WTC11 (cell line): Measurements from ENCODE around the gene ARHGAP22. TPM values are rescaled to one million over a fixed set of nuclear protein-coding genes. Genes with fewer than 3 reads are reported as not detected.

Experiments used
- ATAC-seq: fragments of 200-7000 bp; cut with Tn5 transposase; 2 replicates; pipeline ENCODE4 v1.10.0; 2021; ENCODE audit warnings: mild to moderate bottlenecking, moderate library complexity
- CTCF ChIA-PET: fragments of 300-600 bp; sonication (Branson Sonifier 250); formaldehyde crosslinking; loops from one replicate; lab custom pipeline; 2021; ENCODE audit warnings: antibody characterized with exemption; lab: Charles Lee
- POLR2A ChIA-PET: fragments of 350-600 bp; sonication (Branson Sonifier 250); formaldehyde crosslinking; loops from one replicate; lab custom pipeline; 2021; ENCODE audit warnings: antibody characterized with exemption; lab: Charles Lee
- DNase-seq: peaks from one replicate; pipeline ENCODE4 v3.0.0; 2021; ENCODE audit warnings: low spot score
- H3K27ac Mint-ChIP-seq: 2 replicates; pipeline ENCODE4 v1.8.0; 2021; ENCODE audit warnings: mixed read lengths
- H3K27me3 Mint-ChIP-seq: 2 replicates; pipeline ENCODE4 v1.8.0; 2021; ENCODE audit warnings: low read depth, mild to moderate bottlenecking, moderate library complexity, mixed read lengths
- H3K36me3 Mint-ChIP-seq: 2 replicates; pipeline ENCODE4 v1.8.0; 2021; ENCODE audit warnings: mixed read lengths
- H3K4me1 Mint-ChIP-seq: 2 replicates; pipeline ENCODE4 v1.8.0; 2022; ENCODE audit warnings: mixed read lengths
- H3K4me3 Mint-ChIP-seq: 2 replicates; pipeline ENCODE4 v1.8.0; 2021; ENCODE audit warnings: mild to moderate bottlenecking, moderate library complexity, mixed read lengths
- H3K9me3 Mint-ChIP-seq: 2 replicates; pipeline ENCODE4 v1.8.0; 2021; ENCODE audit warnings: mixed read lengths
- ATF2 ChIP-seq: sonication (generic); formaldehyde crosslinking; IDR thresholded peaks from 2 replicates; pipeline ENCODE4 v1.8.1; 2022; ENCODE audit warnings: low read depth, missing genetic modification reagents, borderline replicate concordance
- CTCF ChIP-seq: fragments of 200-600 bp; IDR thresholded peaks from 2 replicates; pipeline ENCODE4 v1.8.0; 2022; ENCODE audit warnings: antibody characterized with exemption
- ELF4 ChIP-seq: sonication (generic); formaldehyde crosslinking; IDR thresholded peaks from 2 replicates; pipeline ENCODE4 v1.8.1; 2022; ENCODE audit warnings: low read depth, mild to moderate bottlenecking, moderate library complexity, missing genetic modification reagents
- FOXK1 ChIP-seq: sonication (generic); formaldehyde crosslinking; IDR thresholded peaks from 2 replicates; pipeline ENCODE4 v1.8.0; 2022; ENCODE audit warnings: mild to moderate bottlenecking, moderate library complexity, missing genetic modification reagents
- NFATC4 ChIP-seq: fragments of 250-450 bp; sonication (Bioruptor Pico); IDR thresholded peaks from 2 replicates; pipeline ENCODE4 v1.9.0; 2021; ENCODE audit warnings: mild to moderate bottlenecking
- NFYB ChIP-seq: sonication (generic); formaldehyde crosslinking; conservative IDR thresholded peaks from 2 replicates; pipeline ENCODE4 v1.8.0; 2022; ENCODE audit warnings: low read depth, missing genetic modification reagents
- OVOL2 ChIP-seq: fragments of 250-450 bp; sonication (Bioruptor Pico); IDR thresholded peaks from 2 replicates; pipeline ENCODE4 v1.9.0; 2021; ENCODE audit warnings: mild to moderate bottlenecking, borderline replicate concordance
- PRDM15 ChIP-seq: sonication (generic); formaldehyde crosslinking; IDR thresholded peaks from 2 replicates; pipeline ENCODE4 v1.8.0; 2022; ENCODE audit warnings: missing genetic modification reagents
- SP1 ChIP-seq: sonication (generic); formaldehyde crosslinking; conservative IDR thresholded peaks from 2 replicates; pipeline ENCODE4 v1.8.1; 2022; ENCODE audit warnings: missing genetic modification reagents
- TCF7 ChIP-seq: sonication (generic); formaldehyde crosslinking; IDR thresholded peaks from 2 replicates; pipeline ENCODE4 v1.8.0; 2022; ENCODE audit warnings: mild to moderate bottlenecking, low read depth, missing genetic modification reagents, moderate library complexity
- TEAD4 ChIP-seq: sonication (generic); formaldehyde crosslinking; IDR thresholded peaks from 2 replicates; pipeline ENCODE4 v1.8.0; 2022; ENCODE audit warnings: mild to moderate bottlenecking, missing genetic modification reagents
- TP53 ChIP-seq: sonication (generic); formaldehyde crosslinking; IDR thresholded peaks from 2 replicates; pipeline ENCODE4 v1.8.1; 2023; ENCODE audit warnings: mild to moderate bottlenecking, missing genetic modification reagents
- ZBTB21 ChIP-seq: sonication (generic); formaldehyde crosslinking; IDR thresholded peaks from 2 replicates; pipeline ENCODE4 v1.8.1; 2023; ENCODE audit warnings: mild to moderate bottlenecking, missing genetic modification reagents, borderline replicate concordance
- ZBTB43 ChIP-seq: sonication (generic); formaldehyde crosslinking; IDR thresholded peaks from 2 replicates; pipeline ENCODE4 v1.8.1; 2023; ENCODE audit warnings: mild to moderate bottlenecking, missing genetic modification reagents
- ZNF138 ChIP-seq: sonication (generic); formaldehyde crosslinking; conservative IDR thresholded peaks from 2 replicates; pipeline ENCODE4 v1.8.1; 2022; ENCODE audit warnings: mild to moderate bottlenecking, moderate library complexity, missing genetic modification reagents
- ZNF219 ChIP-seq: sonication (generic); formaldehyde crosslinking; IDR thresholded peaks from 2 replicates; pipeline ENCODE4 v1.8.0; 2023; ENCODE audit warnings: missing genetic modification reagents, mild to moderate bottlenecking, borderline replicate concordance
- ZNF263 ChIP-seq: sonication (generic); formaldehyde crosslinking; IDR thresholded peaks from 2 replicates; pipeline ENCODE4 v1.8.1; 2022; ENCODE audit warnings: low read depth, mild to moderate bottlenecking, moderate library complexity, missing genetic modification reagents
- total RNA-seq: library from RNA; stranded (reverse); gene quantifications from 3 replicates; pipeline ENCODE4 v1.2.3, GENCODE V29; 2021
- TF ChIP-seq, protein P1 (sequence below): sonication (generic); formaldehyde crosslinking; IDR thresholded peaks from 2 replicates; pipeline ENCODE4 v1.8.1; 2022; ENCODE audit warnings: mild to moderate bottlenecking, moderate library complexity, missing genetic modification reagents
- TF ChIP-seq, protein P2 (sequence below): sonication (generic); formaldehyde crosslinking; IDR thresholded peaks from 2 replicates; pipeline ENCODE4 v1.8.0; 2022; ENCODE audit warnings: mild to moderate bottlenecking, missing genetic modification reagents
- TF ChIP-seq, protein P3 (sequence below): sonication (generic); formaldehyde crosslinking; IDR thresholded peaks from 2 replicates; pipeline ENCODE4 v1.8.1; 2022; ENCODE audit warnings: low read depth, mild to moderate bottlenecking, moderate library complexity, missing genetic modification reagents, borderline replicate concordance

Gene ARHGAP22
- total RNA-seq, 1 experiment from 2014 or later, result 8.6 TPM

DNA sequence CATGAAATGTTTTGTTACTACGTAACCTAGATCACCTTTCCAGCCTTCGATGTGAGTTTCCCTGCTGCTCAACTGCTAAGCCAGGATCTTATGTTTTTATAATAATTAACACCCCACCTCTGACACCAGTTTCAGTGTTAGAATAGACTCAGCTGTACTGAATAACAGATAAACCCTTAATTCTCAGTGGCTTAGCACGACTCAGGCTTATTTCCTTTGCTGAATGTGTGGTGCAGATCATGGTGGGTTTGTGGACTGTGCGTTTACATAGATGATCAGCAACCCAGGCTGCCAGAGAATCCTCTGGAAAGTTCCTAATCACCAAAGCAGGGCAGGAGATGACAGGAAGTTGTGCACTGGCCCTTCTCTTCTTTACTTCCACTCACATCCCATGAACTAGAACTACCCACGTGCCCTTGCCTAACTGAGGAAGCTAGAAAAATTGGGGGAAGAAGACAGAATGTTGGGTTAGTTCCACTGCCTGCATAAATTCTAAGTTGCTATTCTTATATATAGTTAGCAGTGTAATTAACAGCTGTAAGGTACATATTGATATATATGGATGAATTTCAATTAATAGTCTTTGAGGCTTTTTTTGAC lies 186.6 kb downstream of the ARHGAP22 start:
- CTCF ChIA-PET, result interaction anchor here (1.3 to 2.6 kb wide), 3 partner anchors 19 to 54 kb away, joined by 3 to 12 read pairs (median 5); no protein-coding TSS in a partner anchor
- ATAC-seq (no peak), DNase-seq (no peak)
- TF ChIP-seq TCF7, result no peak
- no peak for TF ChIP-seq ZBTB43 (CRISPR knock-in tag)
- TF ChIP-seq ELF4, result no peak
- TF ChIP-seq, protein P1, sequence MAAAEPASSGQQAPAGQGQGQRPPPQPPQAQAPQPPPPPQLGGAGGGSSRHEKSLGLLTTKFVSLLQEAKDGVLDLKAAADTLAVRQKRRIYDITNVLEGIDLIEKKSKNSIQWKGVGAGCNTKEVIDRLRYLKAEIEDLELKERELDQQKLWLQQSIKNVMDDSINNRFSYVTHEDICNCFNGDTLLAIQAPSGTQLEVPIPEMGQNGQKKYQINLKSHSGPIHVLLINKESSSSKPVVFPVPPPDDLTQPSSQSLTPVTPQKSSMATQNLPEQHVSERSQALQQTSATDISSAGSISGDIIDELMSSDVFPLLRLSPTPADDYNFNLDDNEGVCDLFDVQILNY (CRISPR knock-in tag), result no peak
- no peak for TF ChIP-seq ZBTB21 (CRISPR knock-in tag)
- Mint-ChIP-seq H3K27ac (0 out of 2 replicates have a peak overlapping the region, but pooled peaks have one; percentile 36), H3K4me3 (no peak overlapping the region), H3K9me3 (no peaks in the 10 kb centered on the region), H3K36me3 (peaks cover 2% of the 10 kb centered on the region), H3K27me3 (no peaks in the 10 kb centered on the region), H3K4me1 (peaks cover 8% of the 10 kb centered on the region)
- POLR2A ChIA-PET, result no interaction called here

GRCh38 chr10:48417374-48417773 lies 187.5 kb downstream of the ARHGAP22 start:
- Mint-ChIP-seq H3K4me1 (peaks cover 8% of the 10 kb centered on the region), H3K36me3 (peaks cover 11% of the 10 kb centered on the region), H3K27ac (peak overlapping the region; percentile 68; the same call in 1 of the 2 replicates), H3K27me3 (no peaks in the 10 kb centered on the region), H3K4me3 (no peak overlapping the region), H3K9me3 (peaks cover 8% of the 10 kb centered on the region)
- no peak for TF ChIP-seq NFATC4 (CRISPR knock-in tag)
- TF ChIP-seq FOXK1 (CRISPR knock-in tag), result no peak
- TF ChIP-seq, protein P2, sequence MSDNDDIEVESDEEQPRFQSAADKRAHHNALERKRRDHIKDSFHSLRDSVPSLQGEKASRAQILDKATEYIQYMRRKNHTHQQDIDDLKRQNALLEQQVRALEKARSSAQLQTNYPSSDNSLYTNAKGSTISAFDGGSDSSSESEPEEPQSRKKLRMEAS (CRISPR knock-in tag), result no peak
- TF ChIP-seq NFYB (CRISPR knock-in tag), result no peak
- no peak for TF ChIP-seq TP53 (CRISPR knock-in tag)
- TF ChIP-seq ZNF219 (CRISPR knock-in tag), result no peak
- no peak for TF ChIP-seq ZNF138 (CRISPR knock-in tag)
- no peak for TF ChIP-seq ATF2 (CRISPR knock-in tag)
- no peak for TF ChIP-seq CTCF
- TF ChIP-seq OVOL2 (CRISPR knock-in tag), result no peak
- TF ChIP-seq ZNF263 (CRISPR knock-in tag), result no peak
- no peak for TF ChIP-seq SP1 (CRISPR knock-in tag)
- no peak for TF ChIP-seq TCF7
- TF ChIP-seq TEAD4, result no peak
- no peak for TF ChIP-seq PRDM15 (CRISPR knock-in tag)
- TF ChIP-seq, protein P3, sequence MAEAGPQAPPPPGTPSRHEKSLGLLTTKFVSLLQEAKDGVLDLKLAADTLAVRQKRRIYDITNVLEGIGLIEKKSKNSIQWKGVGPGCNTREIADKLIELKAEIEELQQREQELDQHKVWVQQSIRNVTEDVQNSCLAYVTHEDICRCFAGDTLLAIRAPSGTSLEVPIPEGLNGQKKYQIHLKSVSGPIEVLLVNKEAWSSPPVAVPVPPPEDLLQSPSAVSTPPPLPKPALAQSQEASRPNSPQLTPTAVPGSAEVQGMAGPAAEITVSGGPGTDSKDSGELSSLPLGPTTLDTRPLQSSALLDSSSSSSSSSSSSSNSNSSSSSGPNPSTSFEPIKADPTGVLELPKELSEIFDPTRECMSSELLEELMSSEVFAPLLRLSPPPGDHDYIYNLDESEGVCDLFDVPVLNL (CRISPR knock-in tag), result no peak
- DNase-seq (no peak), ATAC-seq (no peak)
- ChIA-PET POLR2A (no interaction called here), CTCF (interaction anchor here (0.7 to 2.6 kb wide), 4 partner anchors 17 to 53 kb away, joined by 3 to 12 read pairs (median 3); no protein-coding TSS in a partner anchor)
